ENCODE data around the gene CLIC5.

Gene CLIC5

GRCh38 chr6:46015119-46015968, at the start of gene CLIC5:
CLIC5 (minus strand) TSS chr6:46015860; CDS start chr6:46015542, 318 bp downstream.
- Histone ChIP-seq H3K27ac (peak within 1 kb of the TSS in 1 of 2 donors; percentile 31), H3K36me3 (no peaks in the 10 kb centered on the region), H3K27me3 (peaks cover 0 to 40% of the 10 kb centered on the region in 2 donors), H3K4me3 (peak within 1 kb of the TSS; percentile 45), H3K4me1 (peaks cover 0 to 23% (median 15%) of the 10 kb centered on the region in 4 donors), H3K9me3 (no peaks in the 10 kb centered on the region)
- DNase-seq = peak in 1 of 2 donors; percentile 29
- intact Hi-C loops (cut with DNase I; ENCODE audit: low total_unique reads) = no loop called here
- no peak for TF ChIP-seq CTCF (IDR thresholded peaks at IDR 0.05)

DNA sequence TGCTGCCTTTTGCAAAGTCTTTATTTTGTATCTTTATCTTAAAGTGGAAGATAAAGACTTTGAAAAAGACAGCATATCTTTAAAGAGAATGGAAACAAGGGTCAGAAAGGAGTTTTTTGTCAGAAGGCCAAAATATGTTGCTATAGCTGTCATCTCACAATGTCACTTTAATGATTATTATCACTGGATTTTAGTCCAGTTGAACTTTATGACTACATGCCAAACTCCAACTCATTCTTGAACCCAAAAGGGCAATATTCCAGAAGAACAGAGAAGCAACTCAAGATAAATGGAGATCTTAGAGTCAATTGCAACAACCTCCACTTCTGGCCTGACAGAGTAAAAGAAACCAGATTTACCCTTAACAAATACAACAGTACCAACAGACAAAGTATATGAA, 47.3 kb upstream of the CLIC5 start:
- Histone ChIP-seq H3K9me3 (peaks cover 0 to 9% (median 0%) of the 10 kb centered on the region in 3 donors), H3K4me3 (no peak overlapping the region), H3K36me3 (no peaks in the 10 kb centered on the region), H3K27ac (no peak overlapping the region), H3K27me3 (no peaks in the 10 kb centered on the region), H3K4me1 (no peaks in the 10 kb centered on the region)
- no peak for TF ChIP-seq CTCF (IDR thresholded peaks at IDR 0.05)
- intact Hi-C loops (cut with DNase I; ENCODE audit: low total_unique reads) = no loop called here
- no peak for DNase-seq

GRCh38 chr6:46062312-46062711, 46.7 kb upstream of the CLIC5 start:
- peaks cover 0 to 9% (median 0%) of the 10 kb centered on the region in 3 donors for H3K9me3 ChIP-seq
- H3K27me3 ChIP-seq = no peaks in the 10 kb centered on the region
- H3K36me3 ChIP-seq = no peaks in the 10 kb centered on the region
- TF ChIP-seq CTCF (IDR thresholded peaks at IDR 0.05) = no peak
- intact Hi-C loops (cut with DNase I; ENCODE audit: low total_unique reads) = no loop called here
- no peak overlapping the region for H3K4me3 ChIP-seq
- no peaks in the 10 kb centered on the region for H3K4me1 ChIP-seq
- DNase-seq = no peak
- no peak overlapping the region for H3K27ac ChIP-seq

- no peak for TF ChIP-seq CTCF (IDR thresholded peaks at IDR 0.05)
- H3K27ac ChIP-seq = no peak overlapping the region
These were observed 45.8 kb upstream of the CLIC5 start for GRCh38 chr6:46061497-46061896.

DNA sequence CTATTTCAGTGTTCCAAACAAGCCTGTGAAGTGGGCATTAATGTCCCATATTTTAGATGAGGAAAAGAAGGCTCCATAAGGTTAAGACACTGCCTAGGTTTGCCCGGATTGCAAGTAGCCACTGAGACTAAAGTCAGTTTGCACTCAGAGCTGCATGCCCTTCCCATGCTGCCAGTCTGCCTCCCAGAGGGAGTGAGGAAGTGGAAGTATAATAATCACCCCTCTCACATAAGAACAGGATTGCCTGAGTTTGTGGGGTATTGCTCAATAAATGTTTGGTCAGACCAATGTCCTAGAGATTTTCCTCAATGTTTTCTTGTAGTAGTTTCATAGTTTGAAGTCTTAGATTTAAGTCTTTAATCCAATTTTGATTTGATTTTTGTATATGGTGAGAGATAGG, 43.9 kb upstream of the CLIC5 start:
- Histone ChIP-seq H3K4me1 (peaks cover 0 to 2% (median 0%) of the 10 kb centered on the region in 4 donors), H3K4me3 (no peak overlapping the region), H3K36me3 (no peaks in the 10 kb centered on the region), H3K9me3 (peaks cover 0 to 9% (median 0%) of the 10 kb centered on the region in 3 donors), H3K27me3 (no peaks in the 10 kb centered on the region), H3K27ac (no peak overlapping the region)
- no peak for DNase-seq
- no peak for TF ChIP-seq CTCF (IDR thresholded peaks at IDR 0.05)
- intact Hi-C loops (cut with DNase I; ENCODE audit: low total_unique reads) = no loop called here

More at GRCh38 chr6:46061497-46061896, 45.8 kb upstream of the CLIC5 start:
- peaks cover 0 to 9% (median 0%) of the 10 kb centered on the region in 3 donors for H3K9me3 ChIP-seq
- no peaks in the 10 kb centered on the region for H3K27me3 ChIP-seq
- intact Hi-C loops (cut with DNase I; ENCODE audit: low total_unique reads) = no loop called here
- no peak overlapping the region for H3K4me3 ChIP-seq
- no peaks in the 10 kb centered on the region for H3K4me1 ChIP-seq
- no peak for DNase-seq
- no peaks in the 10 kb centered on the region for H3K36me3 ChIP-seq

All from tibial artery (tissue), 4 donors.